Astrocyte (in vitro differentiated cells and primary cell): ENCODE results near the gene TTC33. TPM values are rescaled to one million over a fixed set of nuclear protein-coding genes. Genes with fewer than 3 reads are reported as not detected.

Source experiments
- DNase-seq: peaks from one replicate; pipeline ENCODE4 v3.0.0-alpha.2; 2010; ENCODE audit warnings: low read depth
- FAIRE-seq: peaks from 2 replicates; lab custom pipeline; 2011; peaks lifted over from hg19 to GRCh38; lab: Jason Lieb, UNC
- H2AFZ ChIP-seq: 2 replicates; pipeline ENCODE4 v1.6.0; 2012; ENCODE audit warnings: low read depth, low read length, inconsistent platforms
- H3K27ac ChIP-seq: 2 replicates; pipeline ENCODE4 v1.5.1; 2011; ENCODE audit warnings: low read depth, low read length, inconsistent platforms
- H3K27me3 ChIP-seq: 2 replicates; pipeline ENCODE4 v1.6.0; 2011; ENCODE audit warnings: low read length, inconsistent platforms; ENCODE audit not compliant: insufficient read depth
- H3K36me3 ChIP-seq: 2 replicates; pipeline ENCODE4 v1.5.1; 2011; ENCODE audit warnings: low read length, inconsistent platforms; ENCODE audit not compliant: insufficient read depth
- H3K4me1 ChIP-seq: 2 replicates; pipeline ENCODE4 v1.5.1; 2011; ENCODE audit warnings: low read length, inconsistent platforms; ENCODE audit not compliant: insufficient read depth
- H3K4me2 ChIP-seq: 2 replicates; pipeline ENCODE4 v1.6.0; 2012; ENCODE audit warnings: low read length, inconsistent platforms
- H3K4me3 ChIP-seq: 2 replicates; pipeline ENCODE4 v1.5.1; 2011; ENCODE audit warnings: low read depth, mild to moderate bottlenecking, low read length, inconsistent platforms; ENCODE audit not compliant: insufficient read depth
- H3K79me2 ChIP-seq: 2 replicates; pipeline ENCODE4 v1.6.0; 2012; ENCODE audit warnings: mild to moderate bottlenecking, low read length, inconsistent platforms; ENCODE audit not compliant: insufficient read depth
- H3K9ac ChIP-seq: 2 replicates; pipeline ENCODE4 v1.6.0; 2012; ENCODE audit warnings: mild to moderate bottlenecking, low read length, inconsistent platforms
- H3K9me3 ChIP-seq: 2 replicates; pipeline ENCODE4 v1.5.1; 2012; ENCODE audit warnings: low read depth, mild to moderate bottlenecking, low read length, inconsistent platforms; ENCODE audit not compliant: insufficient read depth
- H4K20me1 ChIP-seq: 2 replicates; pipeline ENCODE4 v1.6.0; 2012; ENCODE audit warnings: low read length, inconsistent platforms; ENCODE audit not compliant: insufficient read depth
- H3K27ac Mint-ChIP-seq: one replicate; pipeline ENCODE4 v1.8.0; 2021; ENCODE audit warnings: mild to moderate bottlenecking, mixed read lengths; ENCODE audit not compliant: unreplicated experiment
- H3K27me3 Mint-ChIP-seq: one replicate; pipeline ENCODE4 v1.8.0; 2021; ENCODE audit warnings: low read depth, mixed read lengths; ENCODE audit not compliant: unreplicated experiment
- H3K36me3 Mint-ChIP-seq: one replicate; pipeline ENCODE4 v1.8.0; 2021; ENCODE audit warnings: low read depth, mixed read lengths; ENCODE audit not compliant: unreplicated experiment
- H3K4me1 Mint-ChIP-seq: one replicate; pipeline ENCODE4 v1.8.0; 2021; ENCODE audit warnings: low read depth, mixed read lengths; ENCODE audit not compliant: unreplicated experiment
- H3K4me3 Mint-ChIP-seq: one replicate; pipeline ENCODE4 v1.8.0; 2021; ENCODE audit warnings: mild to moderate bottlenecking, moderate library complexity, mixed read lengths; ENCODE audit not compliant: unreplicated experiment
- H3K9me3 Mint-ChIP-seq: one replicate; pipeline ENCODE4 v1.8.0; 2021; ENCODE audit warnings: mild to moderate bottlenecking, mixed read lengths; ENCODE audit not compliant: unreplicated experiment
- CTCF ChIP-seq: IDR thresholded peaks from 2 replicates; pipeline ENCODE4 v1.5.1; 2011; ENCODE audit warnings: low read depth, mild to moderate bottlenecking, inconsistent platforms, low read length, moderate library complexity; ENCODE audit not compliant: insufficient read depth
- EZH2 ChIP-seq: IDR thresholded peaks from 2 replicates; pipeline ENCODE4 v1.6.1; 2012; ENCODE audit warnings: mild to moderate bottlenecking, low read length, inconsistent platforms; ENCODE audit not compliant: insufficient read depth
- total RNA-seq: library from RNA; stranded (reverse); gene quantifications from 2 replicates; pipeline ENCODE4 v1.2.1, GENCODE V29; 2021

TTC33 gene
- total RNA-seq, 1 donor from 2014 or later: 13.3 TPM

DNA sequence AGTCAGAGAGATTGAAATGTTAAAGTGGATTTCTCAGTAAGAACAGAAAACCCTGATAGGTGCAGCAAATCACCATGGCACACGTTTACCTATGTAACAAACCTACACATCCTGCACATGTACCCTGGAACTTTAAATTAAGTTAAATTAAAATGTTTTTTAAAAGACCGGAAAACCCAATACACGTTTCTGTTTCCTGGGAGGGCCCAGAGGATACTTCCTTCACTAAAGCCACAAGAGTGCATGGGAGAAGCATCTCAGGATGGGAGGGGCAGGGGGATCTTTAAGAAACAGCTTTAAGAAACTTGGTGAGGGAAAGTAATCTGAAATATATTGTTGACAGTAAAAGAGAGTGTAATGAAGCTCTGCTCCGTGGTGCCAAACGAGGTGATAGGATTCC lies 240.8 kb downstream of the TTC33 start:
- Mint-ChIP-seq H3K9me3 (no peaks in the 10 kb centered on the region), H3K27me3 (no peaks in the 10 kb centered on the region), H3K27ac (no peak overlapping the region), H3K36me3 (no peaks in the 10 kb centered on the region), H3K4me1 (peaks cover 4% of the 10 kb centered on the region), H3K4me3 (no peak overlapping the region)
- Histone ChIP-seq H3K27me3 (no peaks in the 10 kb centered on the region), H3K4me3 (no peak overlapping the region), H3K27ac (no peak overlapping the region), H3K9ac (no peak overlapping the region), H2AFZ (no peak overlapping the region), H3K4me2 (no peak overlapping the region), H4K20me1 (no peaks in the 10 kb centered on the region), H3K9me3 (no peaks in the 10 kb centered on the region), H3K4me1 (peaks cover 3% of the 10 kb centered on the region), H3K79me2 (no peaks in the 10 kb centered on the region), H3K36me3 (no peaks in the 10 kb centered on the region)
- TF ChIP-seq CTCF (no peak), EZH2 (no peak)
- FAIRE-seq (no peak), DNase-seq (no peak)

- no peaks in the 10 kb centered on the region for H3K4me1 ChIP-seq
- H3K27ac ChIP-seq: no peak overlapping the region
- no peaks in the 10 kb centered on the region for H4K20me1 ChIP-seq
- H3K79me2 ChIP-seq: no peaks in the 10 kb centered on the region
- no peak overlapping the region for H3K9ac ChIP-seq
- Mint-ChIP-seq H3K4me3 (no peak overlapping the region), H3K9me3 (no peaks in the 10 kb centered on the region), H3K36me3 (no peaks in the 10 kb centered on the region), H3K4me1 (peaks cover 4% of the 10 kb centered on the region), H3K27me3 (no peaks in the 10 kb centered on the region), H3K27ac (no peak overlapping the region)
- TF ChIP-seq EZH2: no peak
- no peak for TF ChIP-seq CTCF
- no peaks in the 10 kb centered on the region for H3K27me3 ChIP-seq
- no peaks in the 10 kb centered on the region for H3K36me3 ChIP-seq
- no peak overlapping the region for H3K4me3 ChIP-seq
- no peak overlapping the region for H2AFZ ChIP-seq
- FAIRE-seq: no peak
- no peak overlapping the region for H3K4me2 ChIP-seq
- no peak for DNase-seq
- H3K9me3 ChIP-seq: no peaks in the 10 kb centered on the region
Observed at GRCh38 chr5:40511801-40512200, 244.0 kb downstream of the TTC33 start.

- Histone ChIP-seq H3K27me3 (no peaks in the 10 kb centered on the region), H3K4me2 (no peak overlapping the region), H3K9ac (no peak overlapping the region), H3K4me1 (no peaks in the 10 kb centered on the region), H3K9me3 (no peaks in the 10 kb centered on the region), H4K20me1 (no peaks in the 10 kb centered on the region), H2AFZ (no peak overlapping the region), H3K27ac (no peak overlapping the region), H3K36me3 (no peaks in the 10 kb centered on the region), H3K79me2 (no peaks in the 10 kb centered on the region), H3K4me3 (no peak overlapping the region)
- no peak for FAIRE-seq
- no peaks in the 10 kb centered on the region for H3K36me3 Mint-ChIP-seq
- TF ChIP-seq CTCF (no peak), EZH2 (no peak)
- no peak overlapping the region for H3K4me3 Mint-ChIP-seq
- no peaks in the 10 kb centered on the region for H3K9me3 Mint-ChIP-seq
- no peaks in the 10 kb centered on the region for H3K27me3 Mint-ChIP-seq
- peaks cover 5% of the 10 kb centered on the region for H3K4me1 Mint-ChIP-seq
- no peak for DNase-seq
- H3K27ac Mint-ChIP-seq: no peak overlapping the region
Observed at GRCh38 chr5:40507095-40507494, 248.7 kb downstream of the TTC33 start.
